GM12892 (cell line): ENCODE measurements around the gene SDK2.

Experiments
- POLR2A ChIP-seq: IDR thresholded peaks from 2 replicates; pipeline ENCODE4 v1.6.1; 2011; ENCODE audit warnings: low read depth, low read length, control low read depth
- POLR2AphosphoS5 ChIP-seq: IDR thresholded peaks from 2 replicates; pipeline ENCODE4 v1.6.1; 2011; ENCODE audit warnings: low read depth, low read length, control low read depth
- TAF1 ChIP-seq: IDR thresholded peaks from 2 replicates; pipeline ENCODE4 v1.6.1; 2011; ENCODE audit warnings: low read depth, mild to moderate bottlenecking, control low read depth, low read length, borderline replicate concordance

- TF ChIP-seq POLR2A (no peak), POLR2AphosphoS5 (no peak), TAF1 (no peak)
Observed at GRCh38 chr17:73471924-73472323, 172.3 kb downstream of the SDK2 start.
